Fibroblast of lung (primary cell): ENCODE results near the gene TBX1.

Source experiments
- EZH2 ChIP-seq: IDR thresholded peaks from 2 replicates; pipeline ENCODE4 v1.5.1; 2012; ENCODE audit warnings: low read length, control low read depth, mild to moderate bottlenecking; ENCODE audit errors: missing control alignments
- TF ChIP-seq, protein P1 (sequence below), 2 donors: IDR thresholded peaks in 1 of 2; conservative IDR thresholded peaks in 1 of 2; 1 replicate in 1 of 2; 2 replicates in 1 of 2; pipeline ENCODE4 v1.5.1; 2011 to 2012; ENCODE audit warnings: low read length in 2 of 2, control low read depth in 1 of 2, inconsistent platforms in 1 of 2, low read depth in 1 of 2, mild to moderate bottlenecking in 1 of 2

DNA sequence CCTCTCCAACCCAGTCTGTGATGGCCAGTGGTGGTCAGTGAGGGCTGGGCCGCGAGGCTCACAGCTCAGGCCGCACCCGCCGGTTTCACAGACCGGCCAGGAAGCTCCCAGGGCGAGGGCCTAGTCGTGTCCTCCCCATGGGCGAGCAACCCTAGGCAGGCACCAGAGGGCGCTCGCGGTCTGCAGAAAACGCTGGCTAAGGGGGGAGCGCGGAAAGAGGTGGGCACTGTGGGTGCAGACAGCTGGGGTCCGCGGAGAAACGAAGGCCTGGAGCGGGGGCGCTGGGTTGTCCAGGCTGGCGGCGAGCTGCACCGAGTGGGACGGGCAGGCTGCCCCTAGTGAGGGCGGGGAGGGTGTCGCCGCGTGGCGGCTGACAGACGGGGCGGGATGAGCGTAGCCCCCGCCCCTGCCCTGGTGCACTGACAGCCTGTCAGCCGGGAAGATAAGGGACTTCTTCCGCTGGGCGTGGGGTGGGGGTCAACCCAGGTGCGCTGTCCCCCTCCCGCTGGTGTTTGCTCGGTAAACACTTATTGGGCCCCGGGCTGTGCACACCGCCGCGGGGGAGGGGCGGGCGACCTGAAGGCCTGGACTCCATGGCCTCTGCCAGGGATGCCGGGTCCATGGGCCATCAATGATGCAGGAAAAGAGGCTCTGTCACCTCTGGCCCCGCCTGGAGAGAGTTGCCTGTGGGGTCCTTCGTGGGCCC lies 29.8 kb upstream of the TBX1 start:
- TF ChIP-seq, protein P1, sequence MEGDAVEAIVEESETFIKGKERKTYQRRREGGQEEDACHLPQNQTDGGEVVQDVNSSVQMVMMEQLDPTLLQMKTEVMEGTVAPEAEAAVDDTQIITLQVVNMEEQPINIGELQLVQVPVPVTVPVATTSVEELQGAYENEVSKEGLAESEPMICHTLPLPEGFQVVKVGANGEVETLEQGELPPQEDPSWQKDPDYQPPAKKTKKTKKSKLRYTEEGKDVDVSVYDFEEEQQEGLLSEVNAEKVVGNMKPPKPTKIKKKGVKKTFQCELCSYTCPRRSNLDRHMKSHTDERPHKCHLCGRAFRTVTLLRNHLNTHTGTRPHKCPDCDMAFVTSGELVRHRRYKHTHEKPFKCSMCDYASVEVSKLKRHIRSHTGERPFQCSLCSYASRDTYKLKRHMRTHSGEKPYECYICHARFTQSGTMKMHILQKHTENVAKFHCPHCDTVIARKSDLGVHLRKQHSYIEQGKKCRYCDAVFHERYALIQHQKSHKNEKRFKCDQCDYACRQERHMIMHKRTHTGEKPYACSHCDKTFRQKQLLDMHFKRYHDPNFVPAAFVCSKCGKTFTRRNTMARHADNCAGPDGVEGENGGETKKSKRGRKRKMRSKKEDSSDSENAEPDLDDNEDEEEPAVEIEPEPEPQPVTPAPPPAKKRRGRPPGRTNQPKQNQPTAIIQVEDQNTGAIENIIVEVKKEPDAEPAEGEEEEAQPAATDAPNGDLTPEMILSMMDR (conservative IDR thresholded peaks at IDR 0.05 in 1 of 2, IDR thresholded peaks at IDR 0.05 in 1 of 2; ENCODE audit: low read depth in 1 of 2, low read length in 2 of 2): peak; percentile 82 to 94
- no peak for TF ChIP-seq EZH2
